ENCODE measurements around the gene CCDC90B. TPM values are rescaled to one million over a fixed set of nuclear protein-coding genes. Genes with fewer than 3 reads are reported as not detected.
A peak's percentile ranks its signal among the peaks of the same experiment; 100 is the strongest.

Gene CCDC90B
- total RNA-seq, 1 experiment from 2014 or later, result 74.3 TPM

- DNase-seq (ENCODE audit: extremely low read depth, low read depth), result peak; percentile 68
Observed at GRCh38 chr11:83241291-83241946, 44.7 kb downstream of the CCDC90B start.

- no peak for DNase-seq (ENCODE audit: extremely low read depth, low read depth)
Observed at GRCh38 chr11:83238111-83238510, 48.1 kb downstream of the CCDC90B start.

- no peak for DNase-seq (ENCODE audit: extremely low read depth, low read depth)
Observed at GRCh38 chr11:83235825-83236224, 50.3 kb downstream of the CCDC90B start.

- no peak for DNase-seq (ENCODE audit: extremely low read depth, low read depth)
Observed at GRCh38 chr11:83223457-83223856, 62.7 kb downstream of the CCDC90B start.

GRCh38 chr11:83222499-83222898, 63.7 kb downstream of the CCDC90B start:
- no peak for DNase-seq (ENCODE audit: extremely low read depth, low read depth)

GRCh38 chr11:83221694-83222093, 64.5 kb downstream of the CCDC90B start:
- no peak for DNase-seq (ENCODE audit: extremely low read depth, low read depth)

GRCh38 chr11:83220260-83220659, 65.9 kb downstream of the CCDC90B start:
- DNase-seq (ENCODE audit: extremely low read depth, low read depth), result no peak

GRCh38 chr11:83219095-83219494, 67.1 kb downstream of the CCDC90B start:
- DNase-seq (ENCODE audit: extremely low read depth, low read depth), result peak; percentile 12

Small RNAs within 50 kb of the gene (small RNA-seq; reads per million reads assigned to genes)
- 0 reads per million in 2 experiments for gene AP000873.5

Other genes starting within 250 kb of the CCDC90B start
- 2.6 and 3.7 TPM in 2 replicates for gene RAB30, start 214.5 kb downstream of the CCDC90B start, total RNA-seq (2014; rRNA removed; shearing (Covaris generic))
- gene PCF11, start 129.2 kb downstream of the CCDC90B start, total RNA-seq (2014; rRNA removed; shearing (Covaris generic)), result 38.5 and 50.9 TPM in 2 replicates
- 5.9 and 8.4 TPM in 2 replicates for gene ANKRD42, start 92.7 kb downstream of the CCDC90B start, total RNA-seq (2014; rRNA removed; shearing (Covaris generic))

Data from NCI-H460 (cell line).